LNCAP (cell line): Measurements from ENCODE around the gene NUDT3.

ENCODE experiments used
- TF ChIP-seq, protein P1 (sequence below): fragments of 450-650 bp; IDR thresholded peaks from 2 replicates; pipeline ENCODE4 v1.5.1; 2017; ENCODE audit warnings: mild to moderate bottlenecking

Gene NUDT3

DNA sequence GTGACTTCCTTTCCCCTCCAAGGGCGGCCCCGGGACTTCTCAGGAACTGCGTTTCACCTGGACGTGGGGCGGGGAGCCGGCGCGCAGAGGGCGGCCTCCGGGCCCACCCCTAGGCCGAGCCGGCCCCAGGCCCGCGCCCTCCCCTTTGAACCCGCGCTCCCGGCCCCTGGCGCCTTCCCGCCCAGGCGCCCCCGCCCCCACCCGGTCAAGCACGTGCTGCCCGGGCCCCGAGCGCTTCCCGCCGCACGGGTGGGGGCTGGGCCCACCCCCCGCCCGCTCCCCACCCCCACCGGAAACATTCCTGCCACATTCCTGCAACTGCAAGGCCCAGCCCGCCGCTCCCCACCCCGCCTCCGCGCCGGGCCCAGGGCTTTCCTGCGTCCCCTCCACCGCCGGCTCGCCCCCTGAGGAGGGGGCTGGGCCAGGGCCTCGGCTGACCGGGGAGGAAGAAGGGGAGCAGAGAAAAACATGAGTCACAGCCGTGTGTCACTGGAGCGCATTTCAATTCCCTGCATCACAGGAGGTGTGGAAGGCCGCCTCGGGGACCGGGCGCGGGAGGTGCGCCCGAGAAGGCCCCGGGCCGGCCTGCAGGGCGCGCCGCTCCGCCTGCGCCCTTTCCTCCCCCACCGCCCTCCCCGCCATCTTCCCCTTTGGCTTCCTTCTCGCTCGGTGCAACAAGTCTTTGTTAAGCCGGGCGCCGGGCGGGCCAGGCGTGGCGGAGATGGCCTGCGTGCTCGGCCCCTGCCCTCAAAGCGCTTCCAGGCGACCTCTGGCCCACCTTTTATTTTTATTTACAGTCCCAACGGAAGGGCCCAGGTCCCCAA is 156.9 kb downstream of the NUDT3 start:
- TF ChIP-seq, protein P1, sequence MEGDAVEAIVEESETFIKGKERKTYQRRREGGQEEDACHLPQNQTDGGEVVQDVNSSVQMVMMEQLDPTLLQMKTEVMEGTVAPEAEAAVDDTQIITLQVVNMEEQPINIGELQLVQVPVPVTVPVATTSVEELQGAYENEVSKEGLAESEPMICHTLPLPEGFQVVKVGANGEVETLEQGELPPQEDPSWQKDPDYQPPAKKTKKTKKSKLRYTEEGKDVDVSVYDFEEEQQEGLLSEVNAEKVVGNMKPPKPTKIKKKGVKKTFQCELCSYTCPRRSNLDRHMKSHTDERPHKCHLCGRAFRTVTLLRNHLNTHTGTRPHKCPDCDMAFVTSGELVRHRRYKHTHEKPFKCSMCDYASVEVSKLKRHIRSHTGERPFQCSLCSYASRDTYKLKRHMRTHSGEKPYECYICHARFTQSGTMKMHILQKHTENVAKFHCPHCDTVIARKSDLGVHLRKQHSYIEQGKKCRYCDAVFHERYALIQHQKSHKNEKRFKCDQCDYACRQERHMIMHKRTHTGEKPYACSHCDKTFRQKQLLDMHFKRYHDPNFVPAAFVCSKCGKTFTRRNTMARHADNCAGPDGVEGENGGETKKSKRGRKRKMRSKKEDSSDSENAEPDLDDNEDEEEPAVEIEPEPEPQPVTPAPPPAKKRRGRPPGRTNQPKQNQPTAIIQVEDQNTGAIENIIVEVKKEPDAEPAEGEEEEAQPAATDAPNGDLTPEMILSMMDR: no peak

DNA sequence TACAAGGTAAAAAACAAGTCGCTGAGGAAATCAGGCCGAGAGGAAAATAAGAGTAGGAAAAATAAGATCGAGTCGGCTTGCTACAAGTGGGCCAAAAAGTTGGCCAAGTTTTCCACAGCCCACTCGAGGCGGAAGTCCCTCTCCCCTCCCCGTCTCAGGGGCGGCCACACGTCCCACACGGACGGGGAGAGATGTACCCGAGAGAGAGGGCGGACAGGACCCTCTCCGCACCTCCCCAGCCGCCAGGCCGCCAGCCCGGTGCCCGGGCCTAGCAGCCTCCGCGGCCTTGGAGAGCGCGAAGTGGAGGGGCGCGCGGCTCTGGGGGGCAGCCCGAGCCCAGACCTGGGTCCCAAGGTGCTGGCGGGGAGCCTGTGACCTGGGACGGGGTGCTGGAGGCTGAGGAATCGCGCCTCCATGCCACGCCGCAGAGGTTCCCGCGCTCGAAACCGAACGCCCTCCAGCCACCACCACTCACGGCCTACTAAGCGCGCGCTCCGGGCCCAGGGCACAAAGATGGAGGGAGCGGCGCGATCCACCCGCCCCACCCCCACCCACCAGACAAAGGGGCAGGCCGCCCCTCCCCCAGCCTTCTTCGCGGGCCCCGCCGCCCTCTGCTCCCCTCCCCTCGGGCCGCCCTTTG is 157.7 kb downstream of the NUDT3 start:
- TF ChIP-seq, protein P1: no peak

DNA sequence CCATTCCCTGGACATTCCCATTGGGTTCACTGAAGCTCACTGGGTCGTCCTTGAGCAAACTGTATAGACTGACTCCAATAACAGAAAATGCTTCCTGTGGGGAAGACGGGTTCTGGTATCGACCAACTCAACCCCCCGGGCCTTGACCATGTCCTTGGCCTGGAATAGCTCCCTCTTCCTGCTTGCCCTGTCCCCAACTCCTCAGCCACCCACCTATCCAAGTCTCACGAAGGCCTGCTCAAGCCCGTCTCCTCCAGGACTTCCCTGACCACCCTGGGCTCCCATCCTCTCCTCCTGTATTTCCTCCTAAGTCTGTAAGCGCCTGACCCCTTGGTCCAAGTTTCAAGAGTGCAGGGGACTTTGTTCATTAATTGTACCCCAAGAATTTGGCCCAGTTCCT is 158.6 kb downstream of the NUDT3 start:
- TF ChIP-seq, protein P1: no peak

DNA sequence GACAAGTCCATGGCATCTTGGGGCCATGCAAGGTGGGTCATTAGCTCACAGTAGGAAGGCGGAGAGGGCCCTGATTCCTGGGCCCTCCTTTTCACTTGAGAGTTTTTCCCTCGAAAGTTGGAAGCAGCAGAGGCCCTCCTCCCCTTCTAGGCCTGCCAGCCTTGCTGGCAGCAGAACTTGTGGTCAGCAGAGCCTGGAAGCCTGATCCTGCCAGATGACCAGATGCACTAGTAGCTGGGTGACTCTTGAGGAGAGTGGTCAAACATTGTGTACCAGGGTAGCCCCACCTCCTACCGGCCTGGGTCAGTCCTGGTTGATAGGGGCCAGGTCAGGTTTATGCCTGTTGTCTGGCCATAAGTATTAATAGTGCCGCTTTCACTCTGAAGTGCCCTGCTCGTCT is 159.6 kb downstream of the NUDT3 start:
- TF ChIP-seq, protein P1: no peak

DNA sequence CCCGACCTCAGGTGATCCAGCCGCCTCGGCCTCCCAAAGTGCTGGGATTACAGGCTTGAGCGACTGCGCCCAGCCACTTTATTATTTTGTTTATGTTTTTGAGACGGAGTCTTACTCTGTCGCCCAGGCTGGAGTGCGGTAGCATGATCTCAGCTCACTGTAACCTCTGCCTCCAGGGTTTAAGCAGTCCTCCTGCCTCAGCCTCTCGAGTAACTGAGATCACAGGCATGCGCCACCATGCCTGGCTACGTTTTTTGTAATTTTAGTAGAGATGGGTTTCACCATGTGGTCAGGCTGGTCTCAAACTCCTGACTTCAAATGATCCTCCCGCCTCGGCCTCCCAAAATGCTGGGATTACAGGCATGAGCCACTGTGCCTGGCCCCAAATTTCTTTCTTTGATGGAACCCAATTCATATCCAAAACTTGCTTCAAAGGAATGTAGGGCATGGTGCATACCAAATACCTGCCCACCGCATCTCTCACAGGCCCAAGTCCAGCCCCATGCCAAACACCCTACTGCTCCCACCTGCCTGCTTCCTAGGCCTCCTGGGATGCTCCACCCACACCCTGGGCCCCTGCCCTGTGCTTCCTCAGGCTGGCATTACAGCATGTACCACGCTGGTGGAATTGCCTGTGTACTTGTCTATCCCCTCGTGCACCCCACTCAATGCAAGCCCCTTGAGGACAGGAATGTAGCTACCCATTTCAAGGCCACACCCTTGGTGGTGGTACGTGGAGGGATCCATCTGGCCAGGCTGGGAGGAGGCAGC is 160.7 kb downstream of the NUDT3 start:
- TF ChIP-seq, protein P1: no peak

DNA sequence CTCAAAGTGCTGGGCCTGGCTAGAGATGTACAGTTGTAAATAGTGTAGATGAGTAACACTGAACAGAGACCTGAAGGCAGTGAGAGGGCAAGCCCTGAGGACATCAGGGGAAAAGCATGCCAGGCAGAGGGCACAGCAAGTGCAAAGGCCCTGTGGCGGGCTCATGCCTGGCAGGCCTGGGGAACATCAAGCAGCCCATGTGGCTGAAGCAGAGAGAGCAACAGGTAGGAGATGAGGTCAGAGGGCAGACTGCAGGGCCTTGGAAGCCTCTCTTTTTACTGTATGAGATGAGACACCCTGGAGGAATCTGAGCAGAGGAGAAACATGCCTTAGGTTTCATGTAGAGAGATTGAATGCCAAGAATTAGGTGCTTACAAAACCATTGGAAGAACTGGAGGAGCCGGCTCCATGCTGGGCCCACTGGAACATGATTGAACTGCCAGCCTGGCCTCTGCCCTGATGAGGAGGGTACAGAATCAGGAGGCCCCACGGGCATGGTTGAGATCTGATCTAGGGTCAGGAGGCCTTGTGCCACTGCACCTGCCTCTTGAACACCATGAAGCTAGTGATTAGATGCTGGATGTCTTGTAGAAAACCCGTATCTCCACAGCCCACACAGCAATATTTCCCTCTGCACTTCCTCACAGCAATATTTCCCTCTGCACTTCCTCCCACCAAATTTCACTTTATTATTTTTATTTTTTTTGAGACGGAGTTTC is 161.7 kb downstream of the NUDT3 start:
- TF ChIP-seq, protein P1: no peak

DNA sequence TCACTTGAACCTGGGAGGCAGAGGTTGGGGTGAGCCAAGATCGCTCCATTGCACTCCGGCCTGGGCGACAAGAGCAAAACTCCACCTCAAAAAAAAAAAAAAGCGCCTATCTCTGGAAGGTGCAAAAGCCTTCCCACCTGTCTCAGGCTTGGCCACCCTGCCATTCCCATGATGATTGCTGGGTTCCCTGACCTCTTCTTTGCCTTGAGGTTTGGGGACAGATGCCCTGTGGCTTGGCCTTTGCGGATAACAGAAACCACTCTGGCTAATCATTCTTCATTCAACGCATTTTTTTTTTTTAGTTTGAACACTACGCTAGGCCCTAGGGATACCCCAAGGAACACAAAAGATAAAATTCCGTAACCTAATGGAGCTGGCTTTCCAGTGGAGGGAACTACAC is 162.6 kb downstream of the NUDT3 start:
- TF ChIP-seq, protein P1: no peak
